Fibroblast of skin of right biceps (primary cell): Measurements from ENCODE around the gene ANKRD29.
"Not testable (repeated sequence)": the region's sequence is repeated elsewhere in the genome, so short reads cannot be mapped to it uniquely, and the experiment has no call there.

Experiments
- DNase-seq: peaks from one replicate; pipeline ENCODE4 v3.0.0-alpha.2; 2013

The ANKRD29 gene

DNA sequence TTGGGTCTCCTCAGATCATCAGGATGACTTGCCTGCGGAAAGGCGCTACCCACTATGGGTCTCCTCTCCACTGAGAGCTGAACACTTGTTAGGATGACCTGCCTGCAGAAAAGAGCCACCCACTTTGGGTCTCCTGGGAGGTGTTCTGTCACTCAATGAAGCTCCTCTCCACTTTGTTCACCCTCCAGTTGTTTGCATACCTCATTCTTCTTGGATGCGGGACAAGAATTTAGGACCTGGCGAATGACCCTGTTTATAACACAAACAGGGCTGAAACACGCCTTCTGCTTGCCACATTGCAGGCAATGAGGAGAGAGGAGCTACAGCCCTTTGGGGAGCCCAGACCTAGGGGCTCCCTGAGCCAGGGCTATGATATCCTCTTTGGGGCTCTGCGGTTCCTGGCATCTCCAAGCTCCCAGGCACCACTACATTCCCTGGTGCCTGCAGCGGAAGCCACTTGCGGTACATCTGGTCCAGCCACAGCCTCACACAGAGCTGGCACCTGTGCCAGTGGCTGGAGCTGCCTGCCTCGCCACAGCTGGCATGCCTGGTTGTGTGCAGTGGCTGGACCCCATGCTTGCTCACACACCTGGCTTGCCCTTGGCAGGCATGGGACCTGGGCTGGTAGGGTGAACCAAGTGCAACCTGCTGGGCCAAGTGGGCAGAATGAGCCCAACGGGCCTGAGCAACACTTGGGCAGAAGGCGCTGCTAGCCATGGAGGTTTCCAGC, 20.6 kb downstream of the ANKRD29 start:
- DNase-seq: no peak

DNA sequence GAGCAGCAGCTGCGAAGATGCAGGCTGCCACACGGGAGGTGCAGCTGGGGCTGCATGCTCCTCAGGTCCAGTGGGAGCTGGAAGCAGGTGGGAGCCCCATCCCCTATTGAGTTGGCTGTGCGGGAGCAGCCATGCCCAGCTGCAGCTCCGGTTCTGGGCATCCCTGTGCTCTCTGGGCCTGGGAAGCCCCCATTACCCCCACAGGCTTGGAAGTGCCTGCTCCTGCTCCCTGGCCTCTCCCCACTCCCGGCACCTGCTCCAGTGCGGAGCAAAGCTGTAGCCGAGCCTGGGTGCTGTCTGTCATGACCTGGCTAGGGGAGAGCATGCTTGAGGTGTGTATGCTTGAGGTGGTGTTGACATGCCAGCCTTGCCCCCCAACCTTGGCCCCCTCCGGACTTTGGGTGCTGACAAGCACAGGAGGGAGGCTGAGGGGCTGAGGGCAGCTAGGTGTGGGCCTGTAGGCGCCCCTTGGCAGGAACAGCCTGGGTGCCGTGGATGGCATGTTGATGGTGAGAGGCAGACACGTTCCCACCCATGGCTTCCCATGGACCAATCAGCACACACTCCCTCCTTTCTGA, 21.5 kb downstream of the ANKRD29 start:
- DNase-seq: no peak

DNA sequence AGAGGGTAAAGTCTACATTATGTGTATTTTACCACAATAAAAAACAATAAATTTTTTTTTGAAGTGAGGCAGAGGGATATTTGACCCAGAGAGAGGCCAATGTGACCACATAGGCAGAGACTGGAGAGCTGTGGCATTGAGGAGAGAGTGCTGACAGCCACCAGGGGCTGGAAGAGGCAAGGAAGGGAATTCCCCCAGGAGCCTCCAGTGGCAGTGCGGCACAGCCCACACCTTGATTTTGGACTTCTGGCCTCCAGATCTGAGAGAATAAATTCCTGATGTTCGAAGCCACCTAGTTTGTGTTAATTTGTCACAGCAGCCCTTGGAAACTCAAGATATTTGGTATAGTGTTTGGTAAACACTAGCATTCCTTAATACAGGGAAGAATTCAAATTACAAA, 22.7 kb downstream of the ANKRD29 start:
- no peak for DNase-seq

DNA sequence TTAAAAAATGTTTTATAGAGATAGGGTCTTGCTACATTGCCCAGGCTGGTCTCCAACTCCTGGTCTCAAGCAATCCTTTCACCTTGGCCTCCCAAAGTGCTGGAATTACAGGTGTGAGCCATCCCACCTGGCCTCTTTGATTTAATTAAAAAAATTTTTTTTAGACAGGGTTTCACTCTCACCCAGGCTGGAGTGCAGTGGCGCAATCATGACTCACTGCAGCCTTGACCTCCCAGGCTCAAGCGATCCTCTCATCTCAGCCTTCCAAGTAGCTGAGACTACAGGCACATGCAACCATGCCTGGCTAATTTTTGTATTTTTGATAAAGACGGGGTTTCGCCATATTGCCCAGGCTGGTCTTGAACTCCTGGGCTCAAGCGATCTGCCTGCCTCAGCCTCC, 26.3 kb downstream of the ANKRD29 start:
- DNase-seq: not testable (repeated sequence)

DNA sequence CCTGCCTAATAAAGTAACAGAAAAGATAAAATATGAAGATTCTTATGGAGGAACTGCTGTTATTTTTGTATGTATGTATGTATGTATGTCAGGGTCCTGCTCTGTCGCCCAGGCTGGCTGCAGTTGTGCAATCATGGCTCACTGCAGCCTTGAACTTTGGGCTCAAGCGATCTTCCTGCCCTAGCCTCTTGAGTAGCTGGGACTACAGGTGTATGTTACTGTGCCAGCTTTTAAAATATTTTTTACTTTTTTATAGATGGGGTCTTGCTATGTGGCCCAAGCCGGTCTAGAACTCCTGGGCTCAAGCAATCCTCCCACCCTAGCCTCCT, 26.7 kb downstream of the ANKRD29 start:
- DNase-seq: no peak

DNA sequence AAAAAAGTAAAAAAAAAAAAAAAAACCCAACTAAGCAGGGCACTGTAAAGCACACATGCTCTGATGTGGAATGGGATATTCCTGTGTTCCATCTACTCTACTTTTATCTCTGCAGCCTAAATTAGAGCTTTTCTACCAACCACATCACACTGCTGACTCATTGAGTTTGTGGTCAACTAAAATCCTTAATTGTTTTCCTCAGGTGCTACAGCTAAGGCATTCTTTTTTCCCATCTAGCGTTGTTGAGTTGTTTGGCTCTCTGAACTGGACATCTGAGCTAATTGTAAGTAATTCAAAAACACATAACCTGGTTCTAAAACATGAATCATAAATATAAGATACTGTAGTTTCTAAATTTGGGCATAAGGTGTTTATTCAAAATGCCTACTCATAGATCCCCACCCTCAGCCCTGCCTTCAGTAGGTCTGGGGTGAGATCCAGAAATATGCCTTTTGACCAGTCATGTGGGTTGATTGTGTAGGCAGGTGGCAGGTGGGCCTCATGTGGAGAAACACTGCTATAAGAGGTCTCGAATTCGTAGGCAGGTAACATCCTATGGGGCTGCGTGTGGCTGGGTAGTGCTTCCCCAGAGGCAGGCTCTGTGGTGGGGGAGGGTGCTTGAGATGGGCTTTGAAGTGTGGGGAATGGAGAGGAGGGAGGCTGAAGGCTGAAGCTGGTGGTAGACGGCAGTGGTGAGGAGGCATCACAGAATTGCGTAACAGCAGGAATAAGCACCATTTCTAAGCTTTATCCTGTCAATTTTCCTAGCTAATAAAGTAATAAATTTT, 27.2 kb downstream of the ANKRD29 start:
- peak; percentile 9 for DNase-seq

DNA sequence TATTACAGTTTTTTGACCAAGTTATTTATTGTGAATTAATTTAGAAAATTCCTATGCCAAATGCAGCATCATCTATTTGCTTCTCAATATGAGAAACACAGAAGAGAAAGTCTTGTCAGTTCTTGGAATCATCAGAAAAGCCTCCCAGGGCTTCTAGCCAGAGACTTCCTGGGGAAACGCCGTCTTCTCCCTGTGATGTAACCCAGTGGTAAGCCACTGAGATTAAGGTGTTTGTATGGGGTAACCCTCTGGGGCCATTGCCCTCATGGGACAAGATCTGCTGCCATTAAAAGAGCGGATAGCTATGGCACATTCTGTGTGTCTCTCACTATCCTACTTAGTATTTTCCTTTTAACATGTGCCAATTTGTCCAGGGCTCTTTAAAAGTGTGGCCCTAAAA, 28.0 kb downstream of the ANKRD29 start:
- DNase-seq: no peak

DNA sequence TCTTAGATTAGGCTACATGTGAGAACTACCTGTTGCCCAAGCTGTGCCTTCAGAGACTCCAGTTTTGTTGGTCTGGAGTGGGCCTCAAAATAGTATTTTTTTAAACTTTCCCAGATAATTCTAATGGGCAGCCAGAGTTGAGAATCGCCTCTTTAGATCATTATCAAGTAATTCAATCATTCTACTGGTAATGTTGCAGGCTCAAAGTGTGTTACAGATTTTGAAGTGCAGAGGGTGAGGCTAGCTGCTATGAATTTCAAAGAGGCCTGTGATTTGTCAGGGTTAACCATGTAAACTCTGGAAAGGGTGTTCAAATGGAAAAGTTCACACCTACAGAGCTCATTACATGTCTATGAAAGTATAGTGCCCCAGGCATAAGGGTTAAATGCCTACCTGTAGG, 30.1 kb downstream of the ANKRD29 start:
- no peak for DNase-seq

DNA sequence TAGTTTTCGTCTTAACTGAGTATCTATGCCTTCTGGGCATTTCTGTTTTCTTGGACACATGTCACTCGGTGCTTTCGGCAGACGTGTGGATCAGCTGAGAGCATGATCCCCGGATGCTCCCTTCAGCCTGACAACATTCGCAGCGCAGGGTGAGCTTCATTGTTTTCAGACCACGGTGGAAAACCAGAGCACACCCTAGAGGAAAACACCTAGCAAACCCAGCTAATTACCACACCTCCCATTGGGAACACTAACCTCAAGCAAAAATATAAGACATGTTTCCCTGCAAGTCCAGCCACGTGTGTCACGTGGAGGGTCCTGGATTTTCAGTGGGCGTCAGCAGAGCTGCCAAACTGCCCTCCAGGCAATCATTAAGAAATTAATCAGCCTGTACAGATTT, 31.0 kb downstream of the ANKRD29 start:
- DNase-seq: no peak

DNA sequence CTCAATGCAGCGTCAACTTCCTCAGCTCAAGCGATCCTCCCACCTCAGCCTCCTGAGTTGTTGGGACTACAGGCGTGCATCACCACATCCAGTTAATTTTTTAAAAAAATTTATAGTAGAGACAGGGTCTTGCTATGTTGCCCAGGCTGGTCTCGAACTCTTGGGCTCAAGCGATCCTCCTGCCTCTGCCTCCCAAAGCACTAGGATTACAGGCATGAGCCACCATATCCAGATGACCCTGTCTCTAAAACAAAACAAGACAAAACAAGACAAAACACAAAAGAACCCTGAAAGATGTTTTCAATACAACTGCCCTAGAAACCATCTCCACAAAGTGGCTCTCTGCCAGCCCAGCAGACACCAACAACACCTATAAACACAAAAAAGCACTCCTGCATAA, 31.4 kb downstream of the ANKRD29 start:
- no peak for DNase-seq

DNA sequence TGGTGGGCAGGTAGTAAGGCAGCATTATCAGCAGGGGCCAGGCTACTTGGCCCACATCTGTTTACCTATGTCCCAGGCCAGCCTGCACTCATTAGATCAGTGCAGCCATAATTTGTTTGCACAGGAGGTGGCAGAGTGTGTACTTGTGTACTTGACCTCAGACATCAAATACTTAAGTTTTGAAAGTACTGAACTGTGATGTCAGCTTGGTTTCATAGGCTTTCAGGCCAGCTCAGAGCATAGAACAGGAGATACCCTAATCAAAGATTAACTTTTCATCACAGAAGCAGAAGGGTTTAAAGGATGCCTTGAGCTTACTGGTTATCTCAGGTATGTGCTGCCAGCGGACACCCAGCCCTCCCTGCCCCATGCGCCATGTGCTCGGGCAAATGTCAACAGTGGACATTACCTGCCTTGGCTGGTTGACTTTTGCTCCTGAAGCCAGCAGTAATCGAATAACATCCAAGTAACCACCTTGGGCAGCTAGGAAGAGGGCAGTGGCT, 33.2 kb downstream of the ANKRD29 start:
- no peak for DNase-seq

DNA sequence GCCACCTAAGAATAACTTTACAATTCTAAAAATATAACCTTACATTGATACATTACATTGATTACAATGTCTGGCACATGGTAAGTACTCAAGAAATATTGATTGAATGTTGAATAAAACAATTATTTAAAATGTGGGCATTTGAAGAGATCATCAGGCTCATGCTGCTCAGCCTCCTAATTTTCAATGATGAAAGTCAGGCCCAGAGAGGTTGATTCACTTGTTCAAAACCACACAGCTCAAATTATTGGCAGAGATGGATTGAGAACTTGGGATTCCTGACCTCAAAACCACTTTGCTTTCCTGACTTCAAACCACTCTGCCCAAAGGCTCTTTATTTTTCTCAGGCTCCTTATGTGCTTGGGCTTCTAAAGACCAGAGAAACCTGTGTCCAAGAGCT, 34.7 kb downstream of the ANKRD29 start:
- no peak for DNase-seq

DNA sequence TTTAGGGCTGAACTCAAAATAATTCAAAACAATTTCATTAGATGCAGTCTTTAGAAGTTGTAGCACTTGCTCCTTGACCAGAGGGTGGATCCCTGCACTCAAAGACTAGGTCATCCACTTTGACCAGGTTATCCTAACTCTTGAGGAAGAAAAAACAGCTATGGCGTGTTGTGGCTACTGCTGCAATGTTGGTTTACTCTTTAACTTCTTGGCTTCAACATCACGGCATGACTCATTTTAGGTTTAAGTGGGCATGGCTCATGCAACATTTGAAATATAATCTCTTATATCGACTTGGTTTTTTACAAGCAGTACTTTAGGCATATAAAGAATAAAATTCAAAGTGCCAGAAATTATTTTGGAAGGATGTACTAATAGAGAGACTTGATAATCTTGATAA, 35.4 kb downstream of the ANKRD29 start:
- DNase-seq: peak; percentile 59

DNA sequence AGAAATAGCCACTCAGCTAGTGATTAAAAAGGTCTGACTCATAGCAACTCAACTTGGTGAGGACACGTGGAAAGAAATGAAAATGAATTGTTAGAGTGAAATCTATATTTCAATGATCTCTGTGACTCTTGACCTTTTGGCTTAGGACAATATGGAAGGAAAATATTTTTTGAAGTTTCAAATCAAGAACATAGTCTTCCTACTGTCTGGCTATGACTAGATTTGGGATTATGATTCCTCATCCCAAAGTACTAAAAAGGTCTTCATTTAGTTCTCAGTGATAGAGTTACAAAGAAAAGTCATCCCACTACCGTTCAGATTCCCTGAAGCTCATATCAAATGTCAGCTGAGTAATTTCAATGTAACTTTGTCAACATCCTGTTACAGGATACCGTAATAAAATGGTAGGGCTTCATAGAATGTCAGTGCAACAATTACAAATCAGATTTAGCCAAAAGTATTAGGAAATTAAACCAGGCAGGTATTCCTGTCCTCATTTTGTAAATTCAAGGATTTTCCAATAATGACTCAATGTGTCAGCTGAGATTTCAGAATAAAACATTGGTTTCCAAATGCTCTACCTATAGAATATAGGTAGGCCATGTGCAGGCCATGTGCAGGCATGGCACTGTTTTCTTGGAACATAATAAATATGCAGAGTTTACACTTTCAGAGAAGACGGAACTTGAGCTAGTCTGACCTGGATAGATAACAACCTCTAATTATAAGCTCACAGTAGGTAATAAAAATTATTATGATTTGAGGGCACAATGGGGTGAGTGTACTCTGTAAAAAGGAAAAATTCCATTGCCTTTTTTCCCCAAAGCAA, 36.0 kb downstream of the ANKRD29 start:
- DNase-seq: peak; percentile 68

DNA sequence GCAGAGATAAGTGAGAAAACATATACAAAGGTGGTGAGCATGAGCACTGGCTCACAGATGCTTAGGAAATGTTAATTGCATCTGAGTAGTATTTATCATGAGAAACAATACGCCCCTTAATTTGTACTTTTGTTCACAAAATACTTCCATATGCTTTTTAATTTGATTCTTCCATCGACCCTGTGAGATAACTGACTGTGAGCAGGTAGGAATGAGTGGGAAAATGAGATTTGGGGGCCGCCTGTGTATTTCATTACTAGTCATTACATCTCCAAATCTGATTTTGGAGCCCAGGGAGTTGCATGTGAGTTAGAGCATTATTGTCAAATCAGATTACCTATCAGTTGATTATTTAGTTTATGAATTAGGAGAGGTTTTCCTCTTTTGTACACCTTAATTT, 39.7 kb downstream of the ANKRD29 start:
- no peak for DNase-seq

DNA sequence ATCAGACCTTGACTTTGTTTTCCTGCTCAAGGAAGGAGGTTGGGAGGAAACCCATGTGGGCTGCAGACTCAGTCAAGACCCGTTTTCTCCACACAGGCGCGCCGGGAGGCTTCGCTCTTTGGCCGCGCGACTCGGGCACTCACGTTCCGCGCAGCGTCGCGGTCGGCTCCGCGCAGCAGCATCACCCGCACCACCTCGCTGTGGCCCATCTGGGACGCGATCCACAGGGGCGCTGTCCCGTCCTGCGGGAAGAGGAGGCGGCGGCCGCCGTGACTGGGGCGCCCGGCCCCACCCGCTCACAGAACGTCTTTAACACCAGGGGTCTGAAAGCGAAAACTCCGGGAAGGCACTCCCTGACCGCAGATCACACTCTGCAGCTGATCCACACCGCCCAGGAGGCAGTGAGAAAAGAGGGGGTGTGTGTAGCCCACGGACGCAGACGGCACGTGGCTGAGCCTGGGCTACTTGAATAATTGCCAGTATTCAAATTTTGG, 43.3 kb downstream of the ANKRD29 start:
- peak; percentile 22 for DNase-seq

DNA sequence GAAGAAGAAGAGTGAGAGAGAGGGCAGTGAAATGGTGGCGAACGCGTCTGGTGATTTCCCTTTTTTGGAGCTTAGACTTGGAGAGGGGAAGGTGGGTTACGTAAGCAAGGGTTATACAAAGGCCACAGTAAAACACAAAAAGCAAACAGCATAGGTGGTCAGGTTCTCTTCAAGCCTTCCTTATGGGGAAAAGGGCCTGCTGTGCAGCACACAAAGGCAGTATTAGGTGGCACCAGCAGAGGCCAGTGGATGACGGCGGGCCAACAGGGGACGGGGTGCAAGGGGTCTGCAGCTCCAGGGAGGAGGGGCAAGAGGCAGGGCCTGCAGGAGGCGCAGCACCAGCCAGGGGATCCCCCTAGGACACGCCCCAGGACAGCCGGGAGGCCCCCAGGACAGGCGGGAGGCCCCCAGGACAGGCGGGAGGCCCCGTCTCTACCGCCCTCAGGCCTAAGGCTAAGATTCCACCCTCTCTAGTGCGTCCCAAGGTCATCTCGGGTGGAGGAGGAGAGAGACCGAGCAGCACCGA, 43.8 kb downstream of the ANKRD29 start:
- no peak for DNase-seq

DNA sequence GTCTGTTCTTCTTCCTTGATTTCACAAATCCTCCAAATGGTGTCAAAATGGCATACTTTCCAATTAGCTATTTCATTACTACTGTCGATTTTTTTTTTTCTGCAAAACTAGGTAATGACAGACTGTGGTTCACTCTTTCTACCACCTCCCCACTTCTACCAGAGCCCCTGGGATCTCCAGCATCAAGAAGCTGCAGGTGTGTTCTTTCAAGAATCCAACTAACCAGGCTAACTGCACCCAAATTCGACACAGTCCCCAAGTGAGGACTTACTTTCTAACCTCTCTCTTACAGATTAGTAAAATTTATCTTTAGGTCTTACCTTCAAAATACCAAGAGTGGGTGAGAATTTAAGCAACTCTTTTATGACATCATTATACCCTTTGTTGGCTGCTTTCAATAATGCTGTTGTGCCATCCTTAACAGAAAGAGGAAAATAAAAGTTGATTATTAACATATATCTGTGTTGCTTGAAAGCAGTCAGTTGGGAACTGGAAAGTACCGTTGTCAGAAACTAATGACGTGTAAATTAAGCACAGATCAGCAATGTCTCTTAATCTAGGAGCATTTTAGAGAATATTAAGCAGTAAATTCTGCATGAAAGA, 45.2 kb downstream of the ANKRD29 start:
- DNase-seq: no peak

DNA sequence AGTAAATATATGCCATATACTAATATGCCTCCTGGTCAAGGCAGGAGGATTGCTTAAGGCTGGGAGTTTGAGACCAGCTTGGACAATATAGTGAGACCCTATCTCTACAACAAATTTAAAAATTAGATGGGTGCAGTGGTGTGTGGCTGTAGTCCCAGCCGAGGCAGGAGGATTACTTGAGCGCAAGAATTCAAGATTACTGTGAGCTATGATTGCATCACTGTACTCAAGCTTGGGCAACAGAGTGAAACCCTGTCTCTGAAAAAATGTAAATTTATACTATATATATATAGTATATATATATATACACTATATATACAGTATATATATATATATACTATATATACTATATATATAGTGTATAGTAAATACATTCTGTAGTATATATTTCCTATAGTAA, 46.5 kb downstream of the ANKRD29 start:
- DNase-seq: no peak

DNA sequence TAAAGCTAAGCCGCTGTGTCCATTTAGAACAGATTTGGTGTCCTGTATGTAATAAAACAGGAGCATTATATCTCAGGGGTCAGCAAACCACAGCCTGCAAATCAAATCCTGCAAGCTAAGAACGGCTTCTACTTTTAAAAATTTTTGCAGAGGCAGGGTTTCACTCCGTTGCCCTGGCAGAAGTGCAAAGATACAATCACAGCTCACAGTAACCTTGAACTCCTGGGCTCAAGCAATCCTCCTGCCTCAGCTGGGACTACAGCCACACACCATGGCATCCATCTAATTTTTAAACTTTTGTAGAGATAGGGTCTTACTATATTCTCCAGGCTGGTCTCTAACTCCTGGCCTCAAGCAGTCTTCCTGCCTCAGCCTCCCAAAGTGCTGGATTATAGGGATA, 47.8 kb downstream of the ANKRD29 start:
- DNase-seq: no peak

DNA sequence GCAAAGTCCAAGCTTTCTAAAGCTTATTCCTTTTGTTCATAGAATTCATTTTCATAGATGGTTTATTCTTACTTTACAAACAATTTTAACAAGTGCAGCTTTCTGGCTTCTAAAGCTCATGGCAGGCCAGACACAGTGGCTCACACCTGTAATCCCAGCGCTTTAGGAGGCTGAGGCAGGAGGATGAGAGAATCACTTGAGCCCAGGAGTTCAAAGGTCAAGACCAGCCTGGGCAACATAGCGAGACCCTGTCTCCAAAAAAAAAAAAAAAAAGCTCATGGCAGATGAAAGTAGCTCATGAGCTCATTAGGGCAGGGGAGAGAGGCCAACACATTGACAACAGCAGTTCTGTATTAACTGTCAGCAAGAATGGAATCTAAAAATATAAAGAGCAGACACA, 48.3 kb downstream of the ANKRD29 start:
- no peak for DNase-seq

DNA sequence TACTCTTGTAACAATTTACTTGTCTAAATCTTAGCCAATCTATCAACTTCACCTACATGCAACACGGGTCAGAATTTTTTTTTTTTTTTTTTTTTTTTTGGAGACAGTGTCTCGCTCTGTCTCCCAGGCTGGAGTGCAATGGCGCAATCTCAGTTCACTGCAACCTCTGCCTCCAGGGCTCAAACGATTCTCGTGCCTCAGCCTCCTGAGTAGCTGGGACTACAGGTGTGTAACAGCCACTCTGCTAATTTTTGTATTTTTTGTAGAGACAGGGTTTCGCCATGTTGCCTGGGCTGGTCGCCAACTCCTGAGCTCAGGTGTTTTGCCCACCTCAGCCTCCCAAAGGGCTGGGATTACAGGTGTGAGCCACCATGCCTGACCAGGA, 49.6 kb downstream of the ANKRD29 start:
- not testable (repeated sequence) for DNase-seq
